Cardiac muscle cell (in vitro differentiated cells and primary cell): ENCODE measurements around the gene HBG2. TPM values are rescaled to one million over a fixed set of nuclear protein-coding genes. Genes with fewer than 3 reads are reported as not detected.
"Not testable (repeated sequence)": the region's sequence is repeated elsewhere in the genome, so short reads cannot be mapped to it uniquely, and the experiment has no call there.

Experiments used
- DNase-seq, 2 donors: peaks; one replicate each; pipeline versions ENCODE4 v3.0.0 to v3.0.0-alpha.2; 2010 to 2017; ENCODE audit warnings: low read depth in 1 of 2, low spot score in 1 of 2
- H3K27ac ChIP-seq: fragments of 200-600 bp; sonication (generic); 2 replicates; pipeline ENCODE4 v1.5.1; 2016
- H3K27me3 ChIP-seq: fragments of 200-600 bp; sonication (generic); 2 replicates; pipeline ENCODE4 v1.6.0; 2016; ENCODE audit warnings: control low read depth
- H3K36me3 ChIP-seq: fragments of 200-600 bp; sonication (generic); 2 replicates; pipeline ENCODE4 v1.5.1; 2016; ENCODE audit warnings: control low read depth
- H3K4me1 ChIP-seq: fragments of 200-600 bp; sonication (generic); 2 replicates; pipeline ENCODE4 v1.8.1; 2017; ENCODE audit warnings: low read depth, mild to moderate bottlenecking, mixed run types
- H3K4me3 ChIP-seq: fragments of 200-600 bp; sonication (generic); 2 replicates; pipeline ENCODE4 v1.5.1; 2016; ENCODE audit warnings: mild to moderate bottlenecking
- H3K9me3 ChIP-seq: fragments of 200-600 bp; sonication (generic); 2 replicates; pipeline ENCODE4 v1.5.1; 2017; ENCODE audit warnings: low read depth, mild to moderate bottlenecking, control low read depth
- polyA plus RNA-seq: library from polyadenylated mRNA; unstranded; fragments of >200 nt; fragmentation: Nextera tagmentation; extraction: Ambion mirVana; gene quantifications from 2 replicates; pipeline ENCODE4 v1.2.1, GENCODE V29; 2016
- total RNA-seq: library from RNA; depleted of rRNA; stranded (reverse); fragments of >200 nt; gene quantifications from 2 replicates; pipeline ENCODE4 v1.2.3, GENCODE V29; 2016
- TF ChIP-seq, protein P1 (sequence below): IDR thresholded peaks from 2 replicates; pipeline ENCODE4 v1.5.1; 2012; ENCODE audit warnings: low read depth, mild to moderate bottlenecking, low read length

HBG2 gene
- total and polyA plus RNA-seq, 2 experiments from 2014 or later, result not detected

DNA sequence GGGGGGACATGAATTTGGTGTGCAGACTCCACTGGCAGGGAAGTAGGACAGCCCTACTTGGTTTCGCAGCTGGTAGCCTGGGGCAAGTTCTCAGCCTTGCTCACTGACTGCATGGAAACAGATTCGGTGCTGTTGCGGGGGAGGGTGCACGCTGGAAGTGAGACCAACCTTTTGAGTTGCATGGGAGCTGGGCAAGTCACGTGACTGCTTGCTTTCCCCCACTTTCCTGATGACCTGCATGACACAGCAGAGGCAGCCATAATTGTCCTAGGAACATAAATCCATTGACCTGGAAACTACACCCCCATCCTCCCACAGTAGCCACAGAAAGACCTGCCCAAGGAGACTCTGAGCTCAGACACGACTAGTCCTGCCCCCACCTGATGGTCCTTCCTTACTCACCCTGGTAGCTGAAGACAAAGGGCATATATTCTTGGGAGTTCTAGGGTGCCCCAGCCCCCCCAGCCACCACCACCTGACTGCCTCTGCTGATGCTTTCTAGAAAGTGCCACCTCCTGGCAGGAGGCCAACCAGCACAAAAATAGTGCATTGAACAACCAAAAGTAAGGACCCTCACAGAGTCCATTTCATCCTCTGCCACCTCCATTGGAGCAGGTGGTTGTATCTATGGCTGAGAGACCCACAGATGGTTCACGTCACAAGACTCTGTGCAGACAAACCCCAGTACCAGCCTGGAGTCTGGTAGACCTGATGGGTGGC is 4.1 kb upstream of the HBG2 start:
- Histone ChIP-seq H3K4me1 (no peaks in the 10 kb centered on the region), H3K27me3 (no peaks in the 10 kb centered on the region), H3K9me3 (no peaks in the 10 kb centered on the region), H3K27ac (no peak overlapping the region), H3K36me3 (no peaks in the 10 kb centered on the region), H3K4me3 (no peak overlapping the region)
- no peak for DNase-seq
- TF ChIP-seq, protein P1, sequence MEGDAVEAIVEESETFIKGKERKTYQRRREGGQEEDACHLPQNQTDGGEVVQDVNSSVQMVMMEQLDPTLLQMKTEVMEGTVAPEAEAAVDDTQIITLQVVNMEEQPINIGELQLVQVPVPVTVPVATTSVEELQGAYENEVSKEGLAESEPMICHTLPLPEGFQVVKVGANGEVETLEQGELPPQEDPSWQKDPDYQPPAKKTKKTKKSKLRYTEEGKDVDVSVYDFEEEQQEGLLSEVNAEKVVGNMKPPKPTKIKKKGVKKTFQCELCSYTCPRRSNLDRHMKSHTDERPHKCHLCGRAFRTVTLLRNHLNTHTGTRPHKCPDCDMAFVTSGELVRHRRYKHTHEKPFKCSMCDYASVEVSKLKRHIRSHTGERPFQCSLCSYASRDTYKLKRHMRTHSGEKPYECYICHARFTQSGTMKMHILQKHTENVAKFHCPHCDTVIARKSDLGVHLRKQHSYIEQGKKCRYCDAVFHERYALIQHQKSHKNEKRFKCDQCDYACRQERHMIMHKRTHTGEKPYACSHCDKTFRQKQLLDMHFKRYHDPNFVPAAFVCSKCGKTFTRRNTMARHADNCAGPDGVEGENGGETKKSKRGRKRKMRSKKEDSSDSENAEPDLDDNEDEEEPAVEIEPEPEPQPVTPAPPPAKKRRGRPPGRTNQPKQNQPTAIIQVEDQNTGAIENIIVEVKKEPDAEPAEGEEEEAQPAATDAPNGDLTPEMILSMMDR, result no peak

DNA sequence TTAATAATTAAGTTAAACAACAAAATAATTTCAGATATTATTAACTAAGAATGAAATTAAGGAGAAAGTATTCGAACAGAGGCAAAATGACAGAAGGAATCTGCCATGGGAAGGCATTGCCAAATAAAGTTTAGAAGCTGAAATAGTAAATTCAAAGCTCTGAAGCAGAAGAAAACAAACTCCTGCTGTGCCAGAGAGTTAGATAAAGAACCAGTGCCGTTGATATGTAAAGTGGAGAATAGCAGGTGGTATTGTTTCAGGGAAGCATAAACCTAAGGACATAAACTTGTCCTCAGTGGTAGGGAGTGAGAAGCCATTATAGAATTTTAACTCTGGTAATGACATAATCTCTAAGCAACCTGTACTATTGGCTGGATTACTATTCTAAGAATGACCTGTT is 2.7 kb upstream of the HBG2 start:
- Histone ChIP-seq H3K36me3 (no peaks in the 10 kb centered on the region), H3K4me1 (no peaks in the 10 kb centered on the region), H3K27ac (no peak overlapping the region), H3K4me3 (no peak overlapping the region), H3K9me3 (no peaks in the 10 kb centered on the region), H3K27me3 (no peaks in the 10 kb centered on the region)
- no peak for DNase-seq
- TF ChIP-seq, protein P1, result no peak

DNA sequence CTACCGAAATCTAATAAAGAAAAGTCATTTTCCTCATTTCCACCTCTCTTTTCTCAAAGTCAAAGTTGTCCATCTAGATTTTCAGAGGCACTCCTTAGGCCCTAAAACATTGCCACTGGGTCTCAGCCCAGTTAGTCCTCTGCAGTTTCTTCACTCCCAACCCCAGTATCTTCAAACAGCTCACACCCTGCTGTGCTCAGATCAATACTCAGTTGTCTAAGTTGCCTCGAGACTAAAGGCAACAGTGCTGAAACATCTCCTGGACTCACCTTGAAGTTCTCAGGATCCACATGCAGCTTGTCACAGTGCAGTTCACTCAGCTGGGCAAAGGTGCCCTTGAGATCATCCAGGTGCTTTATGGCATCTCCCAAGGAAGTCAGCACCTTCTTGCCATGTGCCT is 558 bp downstream of the HBG2 start:
- H3K4me1 ChIP-seq, H3K36me3 ChIP-seq, DNase-seq, H3K27me3 ChIP-seq, H3K9me3 ChIP-seq, H3K27ac ChIP-seq, H3K4me3 ChIP-seq: not testable (repeated sequence)

DNA sequence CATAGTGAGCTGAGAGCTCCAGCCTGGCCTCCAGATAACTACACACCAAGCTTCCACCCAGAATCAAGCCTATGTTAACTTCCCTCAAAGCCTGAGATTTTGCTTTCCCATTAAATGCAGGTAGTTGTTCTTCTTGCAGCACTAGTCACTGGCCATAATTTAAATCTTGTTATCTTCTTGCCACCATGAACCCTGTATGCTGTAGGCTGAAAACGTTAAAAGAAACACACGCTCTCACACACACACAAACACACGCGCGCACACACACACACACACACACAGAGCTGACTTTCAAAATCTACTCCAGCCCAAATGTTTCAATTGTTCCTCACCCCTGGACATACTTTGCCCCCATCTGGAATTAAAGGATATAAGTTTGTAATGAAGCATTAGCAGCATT is 1.1 kb downstream of the HBG2 start:
- H3K9me3 ChIP-seq, DNase-seq, H3K27ac ChIP-seq, H3K27me3 ChIP-seq, H3K4me1 ChIP-seq, H3K4me3 ChIP-seq, H3K36me3 ChIP-seq: not testable (repeated sequence)

- no peaks in the 10 kb centered on the region for H3K27me3 ChIP-seq
These were observed 1.7 kb downstream of the HBG2 start for GRCh38 chr11:5252919-5253265.

DNA sequence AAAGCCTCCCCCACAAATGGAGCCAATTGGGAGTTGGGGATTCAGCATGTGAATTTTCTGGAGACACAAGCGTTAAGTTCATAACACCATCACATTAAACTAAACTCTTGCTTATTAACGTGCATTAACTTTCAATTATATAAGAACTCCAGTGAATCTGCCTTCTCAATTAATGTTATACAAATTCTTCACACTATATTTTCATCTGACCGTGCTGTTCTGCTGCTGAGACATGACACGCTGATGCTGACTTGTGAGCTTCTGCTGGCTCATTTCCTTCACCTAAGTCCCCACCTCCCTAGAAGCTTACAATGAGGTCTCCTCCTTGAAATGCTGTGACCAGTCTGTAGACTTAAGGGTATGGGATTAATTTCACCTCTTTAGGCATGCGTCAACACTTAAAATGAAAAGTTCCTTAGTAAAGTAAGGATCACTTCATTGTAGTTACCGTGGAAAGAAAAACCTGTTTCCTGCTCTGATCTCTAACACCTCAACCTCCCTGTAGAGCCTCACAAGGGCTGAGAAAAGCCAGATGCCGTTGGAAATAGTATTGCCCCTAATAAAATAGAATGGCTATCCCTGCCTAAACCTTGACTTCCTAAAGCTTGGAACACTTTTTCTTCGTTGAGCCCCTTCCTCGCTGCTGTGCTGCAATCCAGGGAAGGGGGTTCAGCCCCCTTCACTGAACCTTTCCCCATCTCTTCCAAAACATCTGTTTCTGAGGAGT is 2.2 kb downstream of the HBG2 start:
- Histone ChIP-seq H3K4me3 (no peak overlapping the region), H3K36me3 (no peaks in the 10 kb centered on the region), H3K4me1 (no peaks in the 10 kb centered on the region), H3K9me3 (no peaks in the 10 kb centered on the region), H3K27ac (no peak overlapping the region), H3K27me3 (no peaks in the 10 kb centered on the region)
- no peak for DNase-seq
- TF ChIP-seq, protein P1, result no peak

More at GRCh38 chr11:5252919-5253265, 1.7 kb downstream of the HBG2 start:
- Histone ChIP-seq H3K4me1 (no peaks in the 10 kb centered on the region), H3K27ac (no peak overlapping the region), H3K4me3 (no peak overlapping the region), H3K36me3 (no peaks in the 10 kb centered on the region), H3K9me3 (no peaks in the 10 kb centered on the region)
- TF ChIP-seq, protein P1, result no peak
- DNase-seq, result no peak
